ENCODE measurements around the gene RPP40.
"Not testable (repeated sequence)": the region's sequence is repeated elsewhere in the genome, so short reads cannot be mapped to it uniquely, and the experiment has no call there.

RPP40 gene

GRCh38 chr6:5014072-5014561 lies 10.3 kb upstream of the RPP40 start:
- DNase-seq: no peak

- DNase-seq: no peak
Observed at GRCh38 chr6:5012519-5012918, 8.7 kb upstream of the RPP40 start.

- no peak for DNase-seq
Observed at GRCh38 chr6:5011346-5011745, 7.5 kb upstream of the RPP40 start.

- no peak for DNase-seq
Observed at GRCh38 chr6:5007531-5007930, 3.7 kb upstream of the RPP40 start.

GRCh38 chr6:5006222-5006621 lies 2.4 kb upstream of the RPP40 start:
- no peak for DNase-seq

- DNase-seq: not testable (repeated sequence)
Observed at GRCh38 chr6:5005038-5005433, 1.2 kb upstream of the RPP40 start.

- DNase-seq: no peak
Observed at GRCh38 chr6:5004373-5005037, 668 bp upstream of the RPP40 start.

- no peak for DNase-seq
Observed at GRCh38 chr6:4999586-4999985, 4.3 kb downstream of the RPP40 start.

- no peak for DNase-seq
Observed at GRCh38 chr6:4997862-4998261, 6.0 kb downstream of the RPP40 start.

GRCh38 chr6:4994741-4995140 lies 9.1 kb downstream of the RPP40 start:
- no peak for DNase-seq

GRCh38 chr6:4987432-4987831 lies 16.4 kb downstream of the RPP40 start:
- no peak for DNase-seq

- DNase-seq: no peak
Observed at GRCh38 chr6:4986999-4987398, 16.8 kb downstream of the RPP40 start.

GRCh38 chr6:4983322-4983721 lies 20.5 kb downstream of the RPP40 start:
- DNase-seq: no peak

GRCh38 chr6:4981761-4982160 lies 22.1 kb downstream of the RPP40 start:
- no peak for DNase-seq

GRCh38 chr6:4979426-4979825 lies 24.4 kb downstream of the RPP40 start:
- no peak for DNase-seq

GRCh38 chr6:4977468-4977867 lies 26.4 kb downstream of the RPP40 start:
- no peak for DNase-seq

GRCh38 chr6:4975506-4975905 lies 28.3 kb downstream of the RPP40 start:
- no peak for DNase-seq

GRCh38 chr6:4974962-4975361 lies 28.9 kb downstream of the RPP40 start:
- no peak for DNase-seq

GRCh38 chr6:4973982-4974745 lies 29.7 kb downstream of the RPP40 start:
- DNase-seq: peak; percentile 62

- no peak for DNase-seq
Observed at GRCh38 chr6:4973415-4973814, 30.4 kb downstream of the RPP40 start.

GRCh38 chr6:4972438-4972837 lies 31.4 kb downstream of the RPP40 start:
- no peak for DNase-seq

- DNase-seq: no peak
Observed at GRCh38 chr6:4971851-4972250, 32.0 kb downstream of the RPP40 start.

- DNase-seq: no peak
Observed at GRCh38 chr6:4970739-4971395, 33.0 kb downstream of the RPP40 start.

All from DMS 273 treated with DMSO at 0.1 percent for 48 hours (cell line).